ENCODE results near the gene DNALI1.

DNA sequence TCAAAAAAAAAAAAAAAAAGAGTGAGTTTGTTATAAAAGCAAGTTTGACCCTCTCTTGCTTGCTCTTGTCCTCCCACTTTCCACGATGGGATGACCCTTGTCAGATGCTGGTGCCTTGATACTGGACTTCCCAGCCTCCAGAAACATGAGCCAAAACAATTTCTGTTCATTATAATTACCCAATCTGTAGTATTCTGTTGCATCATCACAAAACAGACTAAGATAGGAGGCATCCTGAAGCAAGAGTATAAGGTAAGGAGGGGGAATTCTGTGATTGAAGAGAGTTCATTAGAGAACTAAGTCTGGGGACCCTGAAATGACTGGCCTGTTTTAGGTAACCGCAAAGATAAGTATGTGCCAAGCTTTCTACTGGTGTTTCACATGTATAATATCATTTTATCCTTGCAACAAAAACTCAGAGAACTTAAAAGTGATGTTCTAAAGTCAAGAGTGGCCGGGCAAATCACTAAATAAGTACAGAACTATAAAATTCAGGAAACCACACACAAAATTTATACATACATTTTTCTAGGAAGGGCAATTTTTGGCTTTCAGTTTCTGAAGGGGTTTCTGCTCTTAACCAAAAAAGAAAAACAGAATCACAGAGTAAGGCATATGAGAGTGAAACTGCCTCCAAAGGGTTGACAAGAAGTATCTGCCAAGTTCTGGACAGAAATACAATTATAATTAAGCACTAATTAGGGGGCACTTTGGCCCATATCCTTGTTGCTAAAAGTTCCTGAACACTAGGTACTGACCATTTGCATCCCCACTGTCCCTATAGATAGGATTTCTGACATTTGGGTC is 14.0 kb downstream of the DNALI1 start:
- TF ChIP-seq POLR2A (IDR thresholded peaks at IDR 0.05; ENCODE audit: low read length), result no peak
- no peak for TF ChIP-seq GATA1 (IDR thresholded peaks at IDR 0.05; ENCODE audit: low read depth, low read length)
